ENCODE results near the gene MEGF8. TPM values are rescaled to one million over a fixed set of nuclear protein-coding genes. Genes with fewer than 3 reads are reported as not detected.

Gene MEGF8
- total RNA-seq, 1 experiment from 2014 or later, result 26.1 TPM

GRCh38 chr19:42362342-42362741 is 36.9 kb downstream of the MEGF8 start:
- H3K27me3 ChIP-seq (ENCODE audit: control insufficient read depth, insufficient read depth, low read length), result no peaks in the 10 kb centered on the region
- no peak overlapping the region for H3K4me3 ChIP-seq (ENCODE audit: insufficient read depth, low read depth, low read length)
- H3K36me3 ChIP-seq (replicated peaks; ENCODE audit: control insufficient read depth, insufficient read depth, low read length), result peaks cover 5% of the 10 kb centered on the region
- DNase-seq, result peak; percentile 64

- peak; percentile 66 for DNase-seq
- Histone ChIP-seq H3K27me3 (ENCODE audit: control insufficient read depth, insufficient read depth, low read length) (no peaks in the 10 kb centered on the region), H3K4me3 (ENCODE audit: insufficient read depth, low read depth, low read length) (no peak overlapping the region), H3K36me3 (replicated peaks; ENCODE audit: control insufficient read depth, insufficient read depth, low read length) (peaks cover 5% of the 10 kb centered on the region)
Observed at GRCh38 chr19:42362891-42363440, 37.5 kb downstream of the MEGF8 start.

- DNase-seq, result no peak
- H3K36me3 ChIP-seq (replicated peaks; ENCODE audit: control insufficient read depth, insufficient read depth, low read length), result peaks cover 5% of the 10 kb centered on the region
- H3K4me3 ChIP-seq (ENCODE audit: insufficient read depth, low read depth, low read length), result no peak overlapping the region
- H3K27me3 ChIP-seq (ENCODE audit: control insufficient read depth, insufficient read depth, low read length), result no peaks in the 10 kb centered on the region
Observed at GRCh38 chr19:42363614-42364346, 38.3 kb downstream of the MEGF8 start.

- Histone ChIP-seq H3K36me3 (replicated peaks; ENCODE audit: control insufficient read depth, insufficient read depth, low read length) (peaks cover 7% of the 10 kb centered on the region), H3K4me3 (ENCODE audit: insufficient read depth, low read depth, low read length) (no peak overlapping the region), H3K27me3 (ENCODE audit: control insufficient read depth, insufficient read depth, low read length) (no peaks in the 10 kb centered on the region)
- no peak for DNase-seq
Observed at GRCh38 chr19:42366673-42367072, 41.2 kb downstream of the MEGF8 start.

- H3K4me3 ChIP-seq (ENCODE audit: insufficient read depth, low read depth, low read length), result no peak overlapping the region
- H3K36me3 ChIP-seq (replicated peaks; ENCODE audit: control insufficient read depth, insufficient read depth, low read length), result peaks cover 8% of the 10 kb centered on the region
- H3K27me3 ChIP-seq (ENCODE audit: control insufficient read depth, insufficient read depth, low read length), result no peaks in the 10 kb centered on the region
Observed at GRCh38 chr19:42367929-42368328, 42.5 kb downstream of the MEGF8 start.

GRCh38 chr19:42368360-42368759 is 42.9 kb downstream of the MEGF8 start:
- Histone ChIP-seq H3K27me3 (ENCODE audit: control insufficient read depth, insufficient read depth, low read length) (no peaks in the 10 kb centered on the region), H3K4me3 (ENCODE audit: insufficient read depth, low read depth, low read length) (no peak overlapping the region), H3K36me3 (replicated peaks; ENCODE audit: control insufficient read depth, insufficient read depth, low read length) (peaks cover 8% of the 10 kb centered on the region)
- no peak for DNase-seq

More at GRCh38 chr19:42367929-42368328, 42.5 kb downstream of the MEGF8 start:
- no peak for DNase-seq

GRCh38 chr19:42368765-42369164 is 43.3 kb downstream of the MEGF8 start:
- peaks cover 7% of the 10 kb centered on the region for H3K36me3 ChIP-seq (replicated peaks; ENCODE audit: control insufficient read depth, insufficient read depth, low read length)
- no peak for DNase-seq
- H3K27me3 ChIP-seq (ENCODE audit: control insufficient read depth, insufficient read depth, low read length), result no peaks in the 10 kb centered on the region
- H3K4me3 ChIP-seq (ENCODE audit: insufficient read depth, low read depth, low read length), result no peak overlapping the region

GRCh38 chr19:42369433-42370067 is 44.1 kb downstream of the MEGF8 start:
- Histone ChIP-seq H3K36me3 (replicated peaks; ENCODE audit: control insufficient read depth, insufficient read depth, low read length) (peaks cover 5% of the 10 kb centered on the region), H3K4me3 (ENCODE audit: insufficient read depth, low read depth, low read length) (no peak overlapping the region), H3K27me3 (ENCODE audit: control insufficient read depth, insufficient read depth, low read length) (no peaks in the 10 kb centered on the region)
- DNase-seq, result no peak

- Histone ChIP-seq H3K36me3 (replicated peaks; ENCODE audit: control insufficient read depth, insufficient read depth, low read length) (peaks cover 8% of the 10 kb centered on the region), H3K27me3 (ENCODE audit: control insufficient read depth, insufficient read depth, low read length) (no peaks in the 10 kb centered on the region), H3K4me3 (ENCODE audit: insufficient read depth, low read depth, low read length) (no peak overlapping the region)
- peak; percentile 94 for DNase-seq
Observed at GRCh38 chr19:42370068-42370520, 44.7 kb downstream of the MEGF8 start.

GRCh38 chr19:42370626-42371175 is 45.3 kb downstream of the MEGF8 start:
- DNase-seq, result peak; percentile 82
- H3K36me3 ChIP-seq (replicated peaks; ENCODE audit: control insufficient read depth, insufficient read depth, low read length), result peaks cover 8% of the 10 kb centered on the region
- H3K27me3 ChIP-seq (ENCODE audit: control insufficient read depth, insufficient read depth, low read length), result no peaks in the 10 kb centered on the region
- H3K4me3 ChIP-seq (ENCODE audit: insufficient read depth, low read depth, low read length), result no peak overlapping the region

GRCh38 chr19:42374826-42375376 is 49.5 kb downstream of the MEGF8 start:
- H3K27me3 ChIP-seq (ENCODE audit: control insufficient read depth, insufficient read depth, low read length), result no peaks in the 10 kb centered on the region
- H3K4me3 ChIP-seq (ENCODE audit: insufficient read depth, low read depth, low read length), result no peak overlapping the region
- no peak for DNase-seq
- peaks cover 8% of the 10 kb centered on the region for H3K36me3 ChIP-seq (replicated peaks; ENCODE audit: control insufficient read depth, insufficient read depth, low read length)

- Histone ChIP-seq H3K36me3 (replicated peaks; ENCODE audit: control insufficient read depth, insufficient read depth, low read length) (peaks cover 8% of the 10 kb centered on the region), H3K27me3 (ENCODE audit: control insufficient read depth, insufficient read depth, low read length) (no peaks in the 10 kb centered on the region), H3K4me3 (ENCODE audit: insufficient read depth, low read depth, low read length) (no peak overlapping the region)
- DNase-seq, result no peak
Observed at GRCh38 chr19:42375415-42376176, 50.2 kb downstream of the MEGF8 start.

GRCh38 chr19:42376177-42376555 is 50.7 kb downstream of the MEGF8 start:
- no peak for DNase-seq
- H3K36me3 ChIP-seq (replicated peaks; ENCODE audit: control insufficient read depth, insufficient read depth, low read length), result peaks cover 8% of the 10 kb centered on the region

More at GRCh38 chr19:42376177-42376555, 50.7 kb downstream of the MEGF8 start:
- Histone ChIP-seq H3K4me3 (ENCODE audit: insufficient read depth, low read depth, low read length) (no peak overlapping the region), H3K27me3 (ENCODE audit: control insufficient read depth, insufficient read depth, low read length) (no peaks in the 10 kb centered on the region)
